NOMO-1 (cell line): ENCODE results near the gene SLC26A3.

Experiments
- DNase-seq, 2 experiments: peaks; one replicate each; lab custom pipeline; 2025; ENCODE audit not compliant: unreplicated experiment in 2 of 2; lab: John Stamatoyannopoulos, UW

SLC26A3 gene

GRCh38 chr7:107816011-107816566 lies 13.1 kb upstream of the SLC26A3 start:
- no peak for DNase-seq

DNA sequence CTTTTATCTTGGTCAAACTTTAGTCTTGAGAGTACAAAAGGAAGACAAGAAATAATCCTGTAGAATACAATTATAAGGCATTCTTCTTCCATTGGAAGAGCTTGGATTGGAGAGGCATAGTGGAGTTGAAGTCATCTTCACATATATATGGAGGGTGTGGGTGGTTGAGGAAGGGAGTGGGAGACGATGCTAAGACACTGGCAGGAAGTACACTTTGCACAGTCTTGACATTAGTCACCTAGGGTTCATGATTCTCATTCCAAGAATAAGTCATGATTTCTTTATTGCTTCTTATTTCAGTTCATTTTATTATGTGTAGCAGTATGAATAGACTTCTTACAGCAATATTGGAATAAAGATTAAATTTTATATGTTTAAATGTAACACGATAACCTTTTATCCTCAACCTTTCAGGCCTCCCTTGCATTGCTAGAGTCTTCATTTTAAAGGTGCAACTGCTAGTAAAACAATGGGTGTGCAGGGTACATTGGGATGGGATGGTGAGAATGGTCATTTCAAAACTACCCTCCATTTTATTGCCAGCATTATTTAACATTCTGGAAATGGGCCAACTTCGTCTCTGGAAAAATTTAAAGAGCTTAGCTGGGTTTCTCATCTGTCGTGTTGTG lies 12.3 kb upstream of the SLC26A3 start:
- no peak for DNase-seq

GRCh38 chr7:107813524-107813923 lies 10.5 kb upstream of the SLC26A3 start:
- DNase-seq, result no peak

DNA sequence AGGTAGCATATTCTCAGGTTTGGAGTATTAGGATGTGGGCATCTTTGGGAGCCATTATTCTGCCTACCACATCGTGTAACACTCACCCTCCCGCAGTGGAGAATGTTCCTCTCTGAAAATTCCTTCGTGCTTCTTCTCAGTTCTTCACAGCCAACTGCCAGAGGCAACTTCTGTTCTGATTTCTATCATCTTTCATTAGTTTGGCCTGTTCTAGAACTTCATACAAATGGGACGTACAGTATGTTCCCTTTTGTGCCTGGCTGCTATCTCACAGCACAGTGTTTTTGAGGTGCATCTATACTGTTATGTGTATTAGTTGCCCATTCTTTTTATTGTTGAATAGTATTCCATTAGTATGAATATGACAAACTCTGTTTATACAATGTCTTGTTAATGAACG lies 8.9 kb upstream of the SLC26A3 start:
- DNase-seq, result no peak

- DNase-seq, result no peak
These were observed 7.6 kb upstream of the SLC26A3 start for GRCh38 chr7:107810626-107811025.

GRCh38 chr7:107809179-107809578 lies 6.2 kb upstream of the SLC26A3 start:
- DNase-seq, result no peak

DNA sequence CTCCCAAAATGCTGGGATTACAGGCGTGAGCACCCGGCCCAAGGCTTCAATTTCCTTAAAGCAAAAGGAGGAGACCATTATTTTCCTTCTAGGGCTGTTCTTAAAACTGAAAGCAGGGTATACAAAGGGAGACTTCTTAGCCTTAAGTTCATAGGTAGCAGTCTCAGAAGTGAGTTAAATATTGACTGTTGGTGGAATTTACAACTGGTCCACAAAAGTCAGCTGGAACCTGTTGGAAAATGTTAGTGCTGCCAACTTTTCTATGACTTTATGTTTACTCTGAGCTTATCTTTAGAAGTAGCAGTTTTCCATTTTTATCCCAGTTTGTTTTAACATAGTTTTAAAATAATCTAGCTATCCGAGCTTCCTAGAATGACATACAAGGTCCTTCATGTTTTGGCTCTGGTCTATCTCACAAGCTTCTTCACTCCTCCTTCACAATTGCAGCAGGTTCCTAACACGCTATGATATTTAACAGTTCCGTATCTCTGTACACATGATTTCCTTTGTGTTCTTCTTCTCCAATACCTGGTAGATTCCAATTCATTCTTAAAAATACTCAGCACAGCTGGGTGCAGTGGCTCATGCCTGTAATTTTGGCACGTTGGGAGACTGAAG lies 3.3 kb downstream of the SLC26A3 start:
- no peak for DNase-seq

DNA sequence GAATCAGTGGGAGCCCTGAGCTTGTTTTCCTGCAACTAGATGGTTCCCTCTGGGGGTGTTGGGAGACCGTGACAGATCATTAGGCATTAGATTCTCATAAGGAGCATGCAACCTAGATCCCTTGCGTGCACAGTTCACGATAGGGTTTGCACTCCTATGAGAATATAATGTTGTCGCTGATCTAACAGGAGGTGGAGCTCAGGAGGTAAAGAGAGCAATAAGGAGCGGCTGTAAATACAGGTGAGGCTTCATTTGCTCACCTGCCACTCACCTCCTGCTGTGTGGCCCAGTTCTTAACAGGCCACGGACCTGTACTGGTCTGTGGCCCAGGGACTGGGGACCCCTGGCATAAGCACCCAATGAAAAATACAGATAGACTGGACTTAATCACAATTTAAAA lies 10.7 kb downstream of the SLC26A3 start:
- DNase-seq, result no peak

DNA sequence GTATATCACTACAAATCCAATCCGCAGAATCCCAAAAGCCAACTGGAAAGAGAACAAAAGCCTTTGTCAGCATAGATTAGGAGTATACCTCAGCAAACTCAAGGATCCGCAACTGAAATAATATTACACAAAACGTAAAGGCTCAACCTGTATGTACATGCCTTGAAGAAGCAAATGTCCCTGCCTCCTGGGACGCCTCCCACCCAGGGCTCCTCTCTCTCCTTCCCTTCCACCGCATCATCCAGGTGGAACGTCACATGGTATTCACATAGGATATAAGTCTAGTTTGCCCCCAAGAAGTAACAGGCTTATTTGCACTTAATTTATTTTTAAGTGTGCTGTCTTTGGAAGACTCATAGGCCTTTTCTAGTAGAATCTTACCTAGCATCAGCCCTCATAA lies 13.4 kb downstream of the SLC26A3 start:
- no peak for DNase-seq

GRCh38 chr7:107788662-107789061 lies 14.4 kb downstream of the SLC26A3 start:
- DNase-seq, result no peak

DNA sequence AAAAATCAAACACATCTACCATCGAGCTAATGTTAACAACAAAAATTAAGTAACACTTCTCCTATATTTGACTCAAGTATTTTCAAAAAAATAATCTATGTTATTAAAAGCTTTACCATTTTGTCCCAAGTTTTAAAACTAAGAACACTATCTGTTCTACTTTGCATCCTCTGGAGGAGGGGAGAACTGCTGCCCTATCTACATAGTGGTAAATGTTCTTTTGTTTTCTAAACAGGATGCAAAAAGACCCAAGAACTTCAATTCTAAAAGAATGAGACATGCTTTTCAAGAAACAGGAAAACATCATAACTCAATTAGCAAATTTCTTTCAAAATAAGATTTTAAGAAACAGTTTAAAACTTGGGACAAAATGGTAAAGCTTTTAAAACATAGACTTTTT lies 14.8 kb downstream of the SLC26A3 start:
- no peak for DNase-seq

DNA sequence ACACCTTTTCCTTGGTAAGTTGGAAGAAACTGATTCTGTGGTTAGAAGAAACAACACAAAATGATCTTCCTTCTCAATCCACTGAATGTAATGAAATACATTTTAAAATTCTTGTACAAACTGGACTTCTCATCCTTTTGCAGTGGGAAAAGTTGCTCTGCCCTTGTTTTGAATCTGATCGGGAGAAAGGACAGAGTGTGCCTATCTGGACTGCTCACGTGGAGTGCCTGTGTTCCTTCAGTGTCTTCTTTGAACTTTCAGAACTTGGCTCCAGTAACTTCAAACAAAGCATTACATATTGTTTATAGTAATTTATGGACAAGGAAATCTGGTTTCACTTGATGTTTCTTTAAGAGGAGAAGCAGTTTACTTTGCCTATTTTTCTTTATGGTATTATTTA lies 17.1 kb downstream of the SLC26A3 start:
- no peak for DNase-seq

- DNase-seq, result no peak
These were observed 17.9 kb downstream of the SLC26A3 start for GRCh38 chr7:107785170-107785569.

GRCh38 chr7:107783648-107784047 lies 19.4 kb downstream of the SLC26A3 start:
- DNase-seq, result no peak

GRCh38 chr7:107782374-107782773 lies 20.6 kb downstream of the SLC26A3 start:
- DNase-seq, result no peak

GRCh38 chr7:107779647-107780099 lies 23.4 kb downstream of the SLC26A3 start:
- DNase-seq, result no peak

GRCh38 chr7:107778283-107778682 lies 24.7 kb downstream of the SLC26A3 start:
- DNase-seq, result no peak

DNA sequence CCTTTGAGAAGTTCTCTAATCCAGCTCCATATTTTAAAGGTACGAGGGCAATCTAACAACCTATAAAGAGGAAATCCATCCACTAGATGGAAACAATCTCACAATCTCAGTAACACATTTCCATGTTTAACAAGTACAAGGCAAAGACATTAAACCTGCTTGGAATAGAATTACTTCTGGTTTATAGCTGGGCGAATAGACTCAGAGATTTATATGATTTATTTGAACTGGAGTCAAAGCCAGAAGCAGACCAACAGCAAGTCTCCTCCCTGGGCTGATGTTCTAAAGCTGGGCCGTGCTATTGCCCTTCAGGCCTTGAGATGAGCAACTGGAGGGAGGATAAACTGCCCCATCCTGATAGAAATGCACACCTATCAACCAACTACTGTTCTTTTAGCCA lies 25.3 kb downstream of the SLC26A3 start:
- DNase-seq, result no peak

- no peak for DNase-seq
These were observed 30.0 kb downstream of the SLC26A3 start for GRCh38 chr7:107773027-107773426.

DNA sequence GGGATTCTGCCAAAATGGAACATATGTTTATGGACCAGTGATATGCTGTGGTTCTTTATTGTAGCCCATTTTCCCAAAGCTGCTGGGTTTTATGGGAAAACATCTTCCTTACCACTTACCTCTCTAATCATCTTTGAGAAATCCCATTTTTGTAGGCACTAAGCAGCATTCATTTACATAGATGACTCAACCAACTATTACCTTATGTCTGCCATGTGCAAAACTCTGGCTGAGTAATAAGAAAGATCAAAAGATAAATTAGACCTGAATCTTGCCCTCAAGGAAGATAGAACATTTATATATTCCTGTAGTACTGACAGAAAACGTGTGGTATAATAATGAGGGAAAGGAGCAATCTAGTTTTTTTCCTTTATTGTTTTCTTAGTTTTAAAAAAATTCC lies 34.8 kb downstream of the SLC26A3 start:
- no peak for DNase-seq

DNA sequence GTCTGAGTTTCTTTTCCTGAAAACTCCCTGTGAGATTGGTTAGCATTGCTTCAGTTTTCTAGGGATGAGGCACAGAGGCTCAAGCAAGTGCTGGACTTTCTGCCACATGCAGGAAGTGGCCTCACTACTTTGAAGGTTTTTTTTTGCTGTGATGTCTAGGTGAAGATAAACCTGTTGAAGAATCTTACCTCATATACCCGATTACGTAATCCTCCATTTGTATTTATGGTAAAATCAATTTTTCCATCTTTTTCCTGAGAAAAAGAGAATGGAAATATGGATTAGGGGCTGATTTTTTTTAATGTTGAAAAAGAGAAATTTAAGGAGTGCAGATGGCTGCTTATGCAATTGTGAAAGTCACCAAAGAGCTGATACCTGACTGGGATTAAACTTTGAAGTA lies 35.6 kb downstream of the SLC26A3 start:
- DNase-seq, result no peak

GRCh38 chr7:107758667-107759066 lies 44.4 kb downstream of the SLC26A3 start:
- DNase-seq, result no peak
